SK-N-MC (cell line): ENCODE results near the gene LEF1.

Experiments used
- DNase-seq: peaks from one replicate; pipeline ENCODE4 v3.0.0-alpha.2; 2011; ENCODE audit warnings: low read depth, low spot score
- H3K27ac ChIP-seq: fragments of 200-600 bp; sonication (generic); 2 replicates; pipeline ENCODE4 v1.5.1; 2016; ENCODE audit warnings: mixed run types
- H3K36me3 ChIP-seq: fragments of 200-600 bp; sonication (generic); 2 replicates; pipeline ENCODE4 v1.6.1; 2017; ENCODE audit warnings: antibody characterized with exemption, low read length, mixed read lengths; ENCODE audit not compliant: insufficient read depth
- H3K4me3 ChIP-seq: fragments of 200-600 bp; sonication (generic); 2 replicates; pipeline ENCODE4 v1.5.1; 2016
- H3K9ac ChIP-seq: fragments of 200-600 bp; sonication (generic); 2 replicates; pipeline ENCODE4 v1.8.0; 2017; ENCODE audit warnings: mixed run types, mixed read lengths; ENCODE audit not compliant: insufficient read length
- H3K9me3 ChIP-seq: fragments of 200-600 bp; sonication (generic); 2 replicates; pipeline ENCODE4 v1.6.1; 2017; ENCODE audit warnings: low read depth, mild to moderate bottlenecking, antibody characterized with exemption, low read length, moderate library complexity, mixed read lengths
- EZH2 ChIP-seq: fragments of 200-600 bp; sonication (generic); IDR thresholded peaks from one replicate; pipeline ENCODE4 v1.6.1; 2017; ENCODE audit warnings: antibody characterized with exemption
- FOXP2 ChIP-seq: optimal IDR thresholded peaks from 2 replicates; pipeline ENCODE3; 2011; ENCODE audit warnings: mild to moderate bottlenecking, moderate library complexity; ENCODE audit not compliant: insufficient read depth; ENCODE audit errors: extremely low read length, control extremely low read depth
- POLR2AphosphoS5 ChIP-seq: IDR thresholded peaks from 2 replicates; pipeline ENCODE4 v1.6.1; 2012; ENCODE audit warnings: mild to moderate bottlenecking, low read depth, low read length, borderline replicate concordance

LEF1 gene

DNA sequence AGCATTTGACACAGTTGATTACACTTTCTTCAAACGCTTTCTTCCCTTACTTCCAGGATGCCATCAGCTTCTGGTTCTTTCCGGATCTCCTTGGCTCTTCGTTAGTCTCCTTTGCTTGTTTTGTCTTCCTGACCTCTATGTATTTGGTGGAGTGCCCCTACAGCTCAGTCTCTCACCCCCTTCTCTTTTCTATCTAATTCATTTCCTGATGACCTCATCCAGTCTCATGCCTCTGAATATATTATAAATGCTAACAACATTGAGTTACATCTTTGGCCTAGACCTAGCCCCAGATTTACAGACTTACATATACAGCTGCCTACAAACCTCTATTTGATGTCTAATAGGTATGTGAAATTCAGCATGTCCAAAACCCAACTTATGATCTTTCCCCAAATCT is 16.5 kb upstream of the LEF1 start:
- H3K27ac ChIP-seq: no peak overlapping the region
- no peak overlapping the region for H3K4me3 ChIP-seq
- H3K36me3 ChIP-seq: no peaks in the 10 kb centered on the region
- TF ChIP-seq POLR2AphosphoS5: no peak
- no peak for TF ChIP-seq EZH2
- TF ChIP-seq FOXP2: no peak
- H3K9me3 ChIP-seq: no peaks in the 10 kb centered on the region
- no peak overlapping the region for H3K9ac ChIP-seq
- no peak for DNase-seq

DNA sequence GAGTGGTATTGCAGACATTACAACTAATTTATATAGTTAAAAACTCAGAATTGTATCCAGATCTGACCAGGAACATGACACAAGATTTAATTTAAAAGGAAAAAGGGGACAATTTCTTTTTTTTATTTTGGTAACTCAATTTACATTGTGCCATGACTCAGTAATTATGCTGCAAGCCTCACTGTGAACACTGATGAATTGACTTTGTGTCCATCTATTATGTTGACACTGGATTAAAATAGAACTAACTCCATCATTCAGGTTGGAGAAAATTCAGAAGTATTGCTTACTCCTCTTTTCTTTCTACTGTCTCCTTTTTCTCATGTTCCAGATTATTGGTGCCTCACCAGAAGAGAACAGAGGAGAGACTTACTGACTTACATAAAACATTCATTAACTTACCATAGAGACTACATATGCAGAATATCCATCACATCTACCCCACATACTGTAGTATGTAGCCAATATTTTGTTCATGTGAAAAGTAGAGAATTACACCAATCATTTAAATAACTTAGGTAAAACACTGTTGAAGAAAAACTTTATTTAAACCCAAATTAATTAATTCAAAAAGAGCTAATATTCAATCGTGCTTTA is 15.8 kb upstream of the LEF1 start:
- no peak for DNase-seq
- no peaks in the 10 kb centered on the region for H3K36me3 ChIP-seq
- H3K27ac ChIP-seq: no peak overlapping the region
- no peak for TF ChIP-seq EZH2
- TF ChIP-seq FOXP2: no peak
- TF ChIP-seq POLR2AphosphoS5: no peak
- H3K9me3 ChIP-seq: no peaks in the 10 kb centered on the region
- H3K4me3 ChIP-seq: no peak overlapping the region
- no peak overlapping the region for H3K9ac ChIP-seq

DNA sequence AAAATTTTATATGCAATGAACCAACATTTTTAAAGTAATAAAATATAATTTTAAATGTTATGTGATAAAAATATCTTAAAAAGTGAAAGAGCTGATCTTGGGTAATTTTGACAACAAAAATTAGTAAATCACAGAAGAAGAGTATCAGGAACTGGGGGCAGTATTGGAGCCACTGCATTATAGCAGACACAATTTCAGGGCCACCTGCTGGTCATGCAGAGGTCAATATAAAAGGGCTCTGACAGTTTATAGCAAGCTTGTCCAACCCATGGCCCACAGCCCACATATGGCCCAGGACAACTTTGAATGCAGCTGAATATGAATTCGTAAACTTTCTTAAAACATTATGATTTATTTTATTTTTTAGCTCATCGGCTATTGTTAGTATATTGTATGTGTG is 13.0 kb upstream of the LEF1 start:
- DNase-seq: no peak
- H3K27ac ChIP-seq: no peak overlapping the region
- H3K36me3 ChIP-seq: no peaks in the 10 kb centered on the region
- no peak overlapping the region for H3K4me3 ChIP-seq
- no peak for TF ChIP-seq POLR2AphosphoS5
- TF ChIP-seq FOXP2: no peak
- no peak for TF ChIP-seq EZH2
- no peak overlapping the region for H3K9ac ChIP-seq
- no peaks in the 10 kb centered on the region for H3K9me3 ChIP-seq

DNA sequence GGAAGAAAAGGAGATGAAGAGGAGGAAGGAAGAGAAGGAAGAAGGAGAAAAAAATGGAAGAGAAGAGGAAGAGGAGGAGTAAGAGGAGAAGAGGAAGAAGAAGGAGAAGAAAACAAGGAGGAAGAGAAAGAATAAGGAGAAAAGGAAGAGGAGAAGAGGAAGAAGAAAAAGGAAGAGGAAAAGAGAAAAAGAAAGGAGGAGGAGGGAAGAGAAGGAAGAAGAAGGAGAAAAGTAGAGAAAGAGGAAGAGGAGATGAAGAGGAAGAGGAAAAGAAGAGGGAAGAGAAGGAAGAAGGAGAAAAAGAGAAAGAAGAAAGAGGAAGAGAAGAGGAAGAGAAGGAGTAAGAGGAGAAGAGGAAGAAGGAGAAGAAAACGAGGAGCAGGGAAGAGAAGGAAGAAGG is 11.8 kb upstream of the LEF1 start:
- TF ChIP-seq FOXP2 (no peak), POLR2AphosphoS5 (no peak), EZH2 (no peak)

DNA sequence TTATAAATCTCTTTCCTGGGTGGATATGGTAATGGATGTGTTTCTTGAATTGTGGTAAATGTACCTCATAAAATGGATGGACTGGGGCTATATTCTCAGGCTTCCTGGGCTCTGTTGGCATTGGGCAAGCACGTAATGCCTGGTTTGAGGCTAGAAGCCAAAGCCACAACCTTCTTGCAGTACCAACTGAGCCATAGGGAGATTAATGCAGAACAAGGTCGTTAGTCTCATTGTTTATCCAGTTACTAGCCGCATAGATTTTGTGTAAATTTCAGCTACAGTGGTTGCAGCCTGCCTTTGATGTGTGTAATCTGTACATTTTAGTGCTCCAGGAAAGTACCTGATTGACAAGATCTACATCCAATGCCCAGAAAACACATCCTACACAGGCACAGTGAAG is 7.2 kb upstream of the LEF1 start:
- Histone ChIP-seq H3K9ac (no peak overlapping the region), H3K4me3 (no peak overlapping the region), H3K36me3 (no peaks in the 10 kb centered on the region), H3K9me3 (no peaks in the 10 kb centered on the region), H3K27ac (no peak overlapping the region)
- no peak for DNase-seq
- TF ChIP-seq EZH2 (no peak), FOXP2 (no peak), POLR2AphosphoS5 (no peak)

More for the DNA sequence above, 11.8 kb upstream of the LEF1 start:
- no peak overlapping the region for H3K9ac ChIP-seq
- no peak for DNase-seq
- H3K36me3 ChIP-seq: no peaks in the 10 kb centered on the region
- H3K4me3 ChIP-seq: no peak overlapping the region
- no peaks in the 10 kb centered on the region for H3K9me3 ChIP-seq
- H3K27ac ChIP-seq: no peak overlapping the region

DNA sequence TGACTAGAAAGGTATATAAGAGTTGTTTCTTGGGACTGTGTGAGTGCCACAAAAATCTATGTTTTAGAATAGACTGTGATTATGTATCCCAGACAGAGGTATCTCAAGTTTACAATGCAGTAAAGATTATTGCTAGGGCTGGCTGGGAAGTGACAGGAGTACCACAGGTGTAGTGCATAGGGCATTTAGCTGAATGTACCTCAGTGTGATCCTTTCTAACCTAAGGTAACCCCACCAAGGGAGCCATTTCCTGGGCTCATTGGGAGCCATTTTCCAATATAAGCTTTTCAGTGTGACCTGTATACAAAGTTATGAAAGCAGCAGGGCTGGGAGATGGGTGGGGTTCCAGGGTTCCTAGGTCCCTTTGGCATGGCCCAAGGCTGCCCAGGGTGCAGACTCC is 6.1 kb upstream of the LEF1 start:
- no peak overlapping the region for H3K9ac ChIP-seq
- H3K9me3 ChIP-seq: no peaks in the 10 kb centered on the region
- no peaks in the 10 kb centered on the region for H3K36me3 ChIP-seq
- no peak for DNase-seq
- TF ChIP-seq POLR2AphosphoS5 (no peak), EZH2 (no peak), FOXP2 (no peak)
- no peak overlapping the region for H3K27ac ChIP-seq
- no peak overlapping the region for H3K4me3 ChIP-seq

DNA sequence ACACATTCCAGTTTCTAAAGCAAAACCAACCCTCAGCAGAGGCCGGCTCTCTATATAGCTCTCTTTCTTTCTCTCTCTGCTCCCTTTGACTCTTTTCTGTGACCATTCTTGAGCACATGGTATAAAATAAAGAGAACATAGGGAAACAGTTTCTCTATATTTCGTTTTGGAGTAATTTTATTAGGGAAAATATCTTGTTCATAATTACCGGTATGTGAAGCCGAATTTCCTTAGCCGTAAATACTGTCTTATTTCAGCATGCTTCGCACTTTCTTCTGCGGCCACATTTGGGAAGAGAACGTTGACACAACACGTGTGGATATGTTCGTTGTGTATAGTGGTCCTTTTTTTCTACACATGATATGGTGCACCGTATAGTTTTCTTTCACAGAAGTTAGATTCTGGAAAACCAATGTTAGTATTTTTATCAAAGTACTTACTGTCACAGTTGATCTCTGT is 4.9 kb upstream of the LEF1 start:
- Histone ChIP-seq H3K9ac (peak overlapping the region; percentile 65), H3K27ac (peak overlapping the region; percentile 71)

DNA sequence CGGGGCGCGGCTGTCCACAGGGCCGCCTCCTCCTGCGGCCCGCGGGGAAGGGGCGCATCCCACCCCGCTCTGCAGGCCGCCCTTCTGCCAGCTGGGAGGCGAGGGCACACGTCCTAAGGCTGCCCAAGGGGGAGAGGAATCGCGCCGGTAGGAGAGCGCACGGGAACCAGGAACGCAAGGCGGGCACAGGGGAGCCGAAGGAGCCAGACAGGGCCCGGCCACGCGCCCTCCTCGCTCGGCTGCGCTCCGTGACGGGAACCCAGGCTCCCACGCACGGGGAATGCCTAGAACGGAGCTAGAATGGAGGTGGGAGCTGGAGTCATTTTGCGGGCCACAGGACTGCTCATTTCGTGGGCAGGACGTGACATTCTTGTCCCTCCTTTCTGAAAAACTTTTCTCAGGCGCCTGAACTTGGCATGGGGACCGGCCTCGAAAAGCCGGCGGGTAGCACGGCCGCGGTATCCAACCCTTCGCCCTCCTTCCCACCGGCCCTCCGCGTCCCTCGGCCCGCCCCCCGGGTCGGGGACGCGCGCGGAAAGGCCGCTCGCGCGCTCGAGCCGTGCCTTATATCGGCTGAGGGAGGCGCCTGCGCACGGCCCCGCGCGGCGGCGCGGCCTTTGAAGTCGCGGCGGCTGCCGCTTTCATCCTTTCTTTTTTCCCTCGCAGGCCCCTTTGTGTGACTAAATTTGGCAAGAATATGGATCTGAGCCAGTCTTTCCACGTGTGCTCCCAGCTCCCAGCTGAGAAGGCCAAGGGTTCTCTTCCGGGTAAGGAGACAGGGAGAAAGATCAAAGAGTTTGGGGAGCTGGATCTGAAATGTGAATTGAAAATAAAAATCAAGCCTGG is 4.2 kb upstream of the LEF1 start:
- TF ChIP-seq EZH2: no peak
- TF ChIP-seq FOXP2: no peak
- peak; percentile 54; the same call in 1 of the 2 replicates for TF ChIP-seq POLR2AphosphoS5
- H3K4me3 ChIP-seq: peak overlapping the region; percentile 68
- peak overlapping the region; percentile 71 for H3K27ac ChIP-seq

More for the DNA sequence above, 4.9 kb upstream of the LEF1 start:
- no peak for DNase-seq
- H3K9me3 ChIP-seq: no peaks in the 10 kb centered on the region
- peak overlapping the region; percentile 68 for H3K4me3 ChIP-seq
- TF ChIP-seq POLR2AphosphoS5: no peak
- TF ChIP-seq FOXP2: no peak
- TF ChIP-seq EZH2: no peak
- H3K36me3 ChIP-seq: no peaks in the 10 kb centered on the region

More for the DNA sequence above, 4.2 kb upstream of the LEF1 start:
- H3K9ac ChIP-seq: peak overlapping the region; percentile 65
- H3K36me3 ChIP-seq: no peaks in the 10 kb centered on the region
- no peaks in the 10 kb centered on the region for H3K9me3 ChIP-seq
- peak; percentile 81 for DNase-seq
